A549 treated with ZK216348 at 1 μM for 4 hours (cell line): ENCODE data around the gene TDP2. TPM values are rescaled to one million over a fixed set of nuclear protein-coding genes. Genes with fewer than 3 reads are reported as not detected.

Source experiments
- total RNA-seq: library from RNA; stranded (reverse); fragments of 200-300 nt; extraction: Qiagen RNA extraction; gene quantifications from 5 replicates; pipeline ENCODE4 v1.2.3, GENCODE V29; 2022; ENCODE audit warnings: low read depth

TDP2 gene, protein sequence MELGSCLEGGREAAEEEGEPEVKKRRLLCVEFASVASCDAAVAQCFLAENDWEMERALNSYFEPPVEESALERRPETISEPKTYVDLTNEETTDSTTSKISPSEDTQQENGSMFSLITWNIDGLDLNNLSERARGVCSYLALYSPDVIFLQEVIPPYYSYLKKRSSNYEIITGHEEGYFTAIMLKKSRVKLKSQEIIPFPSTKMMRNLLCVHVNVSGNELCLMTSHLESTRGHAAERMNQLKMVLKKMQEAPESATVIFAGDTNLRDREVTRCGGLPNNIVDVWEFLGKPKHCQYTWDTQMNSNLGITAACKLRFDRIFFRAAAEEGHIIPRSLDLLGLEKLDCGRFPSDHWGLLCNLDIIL
- 28.1 to 36.7 TPM (median 32.8 TPM) in 5 replicates for total RNA-seq

GRCh38 chr6:24666641-24667377 lies at the start of gene TDP2, which contains the start of gene ACOT13:
TSS of gene TDP2 (minus strand) at chr6:24666899. CDS start at chr6:24666862, 37 bp downstream.
TSS of gene ACOT13 (plus strand) at chr6:24667077. CDS start at chr6:24667264, 187 bp downstream.

Other genes starting within 250 kb of the TDP2 start
- 0.60 to 1.6 TPM (median 0.93 TPM) in 5 replicates for gene GPLD1, start 177.3 kb downstream of the TDP2 start, total RNA-seq
- 5.2 to 8.4 TPM (median 7.1 TPM) in 5 replicates for gene ALDH5A1, start 171.9 kb downstream of the TDP2 start, total RNA-seq
- gene KIAA0319, start 20.7 kb downstream of the TDP2 start, total RNA-seq, result 2.3 to 2.7 TPM (median 2.4 TPM) in 5 replicates
- 22.4 to 30.1 TPM (median 24.7 TPM) in 5 replicates for gene ACOT13, start 178 bp upstream of the TDP2 start, total RNA-seq
- gene C6orf62, start 52.3 kb upstream of the TDP2 start, total RNA-seq, result 48.6 to 70.3 TPM (median 53.6 TPM) in 5 replicates
- 50.7 to 92.0 TPM (median 56.1 TPM) in 5 replicates for gene GMNN, start 108.0 kb upstream of the TDP2 start, total RNA-seq
- gene ARMH2, start 132.0 kb upstream of the TDP2 start, total RNA-seq, result not detected in 5 replicates